HEK293 (cell line): ENCODE measurements around the gene CRIP2.
A peak's percentile ranks its signal among the peaks of the same experiment; 100 is the strongest.

ENCODE experiments used
- CTCF ChIA-PET: fragments of 350-600 bp; formaldehyde crosslinking; extraction: SDS; loops from one replicate; lab custom pipeline; 2021; ENCODE audit warnings: antibody characterized with exemption; lab: Yijun Ruan, JAX
- POLR2A ChIA-PET: fragments of 300-600 bp; formaldehyde crosslinking; extraction: SDS; loops from one replicate; lab custom pipeline; 2020; ENCODE audit warnings: antibody characterized with exemption, inconsistent platforms; lab: Yijun Ruan, JAX
- H3K27ac ChIP-seq: fragments of 200-500 bp; sonication (Bioruptor generic); 2 replicates; pipeline ENCODE4 v1.5.1; 2014; ENCODE audit warnings: low read depth, low read length, control low read depth, inconsistent platforms; ENCODE audit errors: extremely low read depth
- H3K36me3 ChIP-seq, 2 experiments: fragments of 200-500 bp in 1 of 2; sonication (Bioruptor generic) in 1 of 2; 1 replicate in 1 of 2; 2 replicates in 1 of 2; pipeline ENCODE4 v1.5.1; 2014 to 2017; ENCODE audit warnings: inconsistent platforms in 2 of 2, low read length in 2 of 2; ENCODE audit not compliant: control insufficient read depth in 2 of 2, insufficient read depth in 1 of 2
- H3K4me1 ChIP-seq: fragments of 200-500 bp; sonication (Bioruptor generic); 2 replicates; pipeline ENCODE4 v1.5.1; 2014; ENCODE audit warnings: mild to moderate bottlenecking, low read length, inconsistent platforms; ENCODE audit not compliant: control insufficient read depth, insufficient read depth
- H3K4me3 ChIP-seq: 2 replicates; pipeline ENCODE4 v1.5.1; 2011; ENCODE audit warnings: low read depth, mild to moderate bottlenecking, control low read depth, low read length, moderate library complexity
- H3K9me3 ChIP-seq: fragments of 200-500 bp; sonication (Bioruptor generic); 2 replicates; pipeline ENCODE4 v1.5.1; 2014; ENCODE audit warnings: low read depth, low read length, inconsistent platforms; ENCODE audit not compliant: control insufficient read depth, insufficient read depth
- GLI4 ChIP-seq: fragments of 450-650 bp; formaldehyde crosslinking; IDR thresholded peaks from 2 replicates; pipeline ENCODE4 v1.5.1; 2016; ENCODE audit warnings: missing biosample characterization, missing genetic modification characterization
- GLIS1 ChIP-seq: fragments of 450-650 bp; formaldehyde crosslinking; IDR thresholded peaks from 2 replicates; pipeline ENCODE4 v1.5.1; 2016; ENCODE audit warnings: missing biosample characterization, missing genetic modification characterization
- GLIS2 ChIP-seq: fragments of 450-650 bp; formaldehyde crosslinking; IDR thresholded peaks from 2 replicates; pipeline ENCODE4 v1.5.1; 2016; ENCODE audit warnings: missing biosample characterization, missing genetic modification characterization
- KLF16 ChIP-seq: fragments of 450-650 bp; formaldehyde crosslinking; IDR thresholded peaks from 2 replicates; pipeline ENCODE4 v1.5.1; 2017; ENCODE audit warnings: missing biosample characterization, missing genetic modification characterization
- KLF8 ChIP-seq: fragments of 450-650 bp; formaldehyde crosslinking; IDR thresholded peaks from 2 replicates; pipeline ENCODE4 v1.5.1; 2016; ENCODE audit warnings: missing biosample characterization, missing genetic modification characterization
- REPIN1 ChIP-seq: fragments of 450-650 bp; formaldehyde crosslinking; IDR thresholded peaks from 2 replicates; pipeline ENCODE4 v1.5.1; 2017; ENCODE audit warnings: missing biosample characterization, missing genetic modification characterization, low read depth
- SCRT1 ChIP-seq: fragments of 450-650 bp; formaldehyde crosslinking; IDR thresholded peaks from 2 replicates; pipeline ENCODE4 v1.5.1; 2016; ENCODE audit warnings: missing biosample characterization, missing genetic modification characterization, borderline replicate concordance
- SCRT2 ChIP-seq: fragments of 450-650 bp; formaldehyde crosslinking; IDR thresholded peaks from 2 replicates; pipeline ENCODE4 v1.5.1; 2016; ENCODE audit warnings: missing biosample characterization, missing genetic modification characterization
- SP2 ChIP-seq: fragments of 450-650 bp; formaldehyde crosslinking; IDR thresholded peaks from 2 replicates; pipeline ENCODE4 v1.5.1; 2016; ENCODE audit warnings: missing biosample characterization, missing genetic modification characterization
- SP3 ChIP-seq: fragments of 450-650 bp; formaldehyde crosslinking; IDR thresholded peaks from 2 replicates; pipeline ENCODE4 v1.5.1; 2016; ENCODE audit warnings: missing biosample characterization, missing genetic modification characterization
- ZBTB21 ChIP-seq: fragments of 450-650 bp; formaldehyde crosslinking; IDR thresholded peaks from 2 replicates; pipeline ENCODE4 v1.5.1; 2017; ENCODE audit warnings: missing biosample characterization, missing genetic modification characterization
- ZBTB7A ChIP-seq: fragments of 450-650 bp; formaldehyde crosslinking; IDR thresholded peaks from 2 replicates; pipeline ENCODE4 v1.5.1; 2016; ENCODE audit warnings: low read depth, missing biosample characterization, missing genetic modification characterization
- ZBTB8A ChIP-seq: fragments of 450-650 bp; formaldehyde crosslinking; IDR thresholded peaks from 2 replicates; pipeline ENCODE4 v1.5.1; 2016; ENCODE audit warnings: missing biosample characterization, missing genetic modification characterization
- ZEB2 ChIP-seq: fragments of 450-650 bp; formaldehyde crosslinking; IDR thresholded peaks from 2 replicates; pipeline ENCODE4 v1.5.1; 2016; ENCODE audit warnings: missing biosample characterization, missing genetic modification characterization
- ZIC2 ChIP-seq: fragments of 450-650 bp; formaldehyde crosslinking; IDR thresholded peaks from 2 replicates; pipeline ENCODE4 v1.5.1; 2016; ENCODE audit warnings: missing biosample characterization, missing genetic modification characterization
- ZNF211 ChIP-seq: fragments of 450-650 bp; formaldehyde crosslinking; IDR thresholded peaks from 2 replicates; pipeline ENCODE4 v1.5.1; 2016; ENCODE audit warnings: low read depth, missing biosample characterization, missing genetic modification characterization
- ZNF324 ChIP-seq: fragments of 450-650 bp; formaldehyde crosslinking; IDR thresholded peaks from 2 replicates; pipeline ENCODE4 v1.5.1; 2016; ENCODE audit warnings: missing biosample characterization, missing genetic modification characterization
- ZNF341 ChIP-seq: fragments of 450-650 bp; formaldehyde crosslinking; IDR thresholded peaks from 2 replicates; pipeline ENCODE4; 2016; ENCODE audit warnings: low read depth, missing biosample characterization, missing genetic modification characterization
- ZNF394 ChIP-seq: fragments of 450-650 bp; formaldehyde crosslinking; IDR thresholded peaks from 2 replicates; pipeline ENCODE4 v1.5.1; 2016; ENCODE audit warnings: missing biosample characterization, missing genetic modification characterization, mild to moderate bottlenecking, moderate library complexity, borderline replicate concordance
- ZNF473 ChIP-seq: fragments of 450-650 bp; formaldehyde crosslinking; IDR thresholded peaks from 2 replicates; pipeline ENCODE4 v1.5.1; 2017; ENCODE audit warnings: missing biosample characterization, missing genetic modification characterization
- ZNF558 ChIP-seq: fragments of 450-650 bp; formaldehyde crosslinking; IDR thresholded peaks from 2 replicates; pipeline ENCODE4 v1.5.1; 2016; ENCODE audit warnings: missing biosample characterization, missing genetic modification characterization
- ZNF600 ChIP-seq: fragments of 450-650 bp; formaldehyde crosslinking; IDR thresholded peaks from 2 replicates; pipeline ENCODE4 v1.5.1; 2016; ENCODE audit warnings: missing biosample characterization, missing genetic modification characterization
- ZNF639 ChIP-seq: fragments of 450-650 bp; formaldehyde crosslinking; IDR thresholded peaks from 2 replicates; pipeline ENCODE4 v1.5.1; 2016; ENCODE audit warnings: missing biosample characterization, missing genetic modification characterization
- ZNF658 ChIP-seq: fragments of 450-650 bp; formaldehyde crosslinking; IDR thresholded peaks from 2 replicates; pipeline ENCODE4; 2016; ENCODE audit warnings: missing biosample characterization, missing genetic modification characterization
- ZNF677 ChIP-seq: fragments of 450-650 bp; IDR thresholded peaks from 2 replicates; pipeline ENCODE4 v1.5.0; 2018; ENCODE audit warnings: missing biosample characterization, mild to moderate bottlenecking, missing genetic modification characterization, moderate library complexity
- ZNF830 ChIP-seq: fragments of 450-650 bp; IDR thresholded peaks from 2 replicates; pipeline ENCODE4 v1.5.0; 2018; ENCODE audit warnings: missing biosample characterization, missing genetic modification characterization, low read depth, mild to moderate bottlenecking, moderate library complexity
- ZNF843 ChIP-seq: fragments of 450-650 bp; formaldehyde crosslinking; IDR thresholded peaks from 2 replicates; pipeline ENCODE4 v1.5.1; 2016; ENCODE audit warnings: missing biosample characterization, missing genetic modification characterization
- ZSCAN23 ChIP-seq: fragments of 450-650 bp; formaldehyde crosslinking; IDR thresholded peaks from 2 replicates; pipeline ENCODE4 v1.5.1; 2016; ENCODE audit warnings: missing biosample characterization, missing genetic modification characterization
- ZSCAN30 ChIP-seq: fragments of 450-650 bp; IDR thresholded peaks from 2 replicates; pipeline ENCODE4 v1.5.1; 2018; ENCODE audit warnings: missing biosample characterization, mild to moderate bottlenecking, missing genetic modification characterization, moderate library complexity
- ZXDB ChIP-seq: fragments of 450-650 bp; formaldehyde crosslinking; IDR thresholded peaks from 2 replicates; pipeline ENCODE4 v1.5.1; 2016; ENCODE audit warnings: missing biosample characterization, missing genetic modification characterization
- TF ChIP-seq, protein P1 (sequence below): fragments of 450-650 bp; formaldehyde crosslinking; IDR thresholded peaks from 2 replicates; pipeline ENCODE4 v1.5.1; 2016; ENCODE audit warnings: missing biosample characterization, missing genetic modification characterization
- TF ChIP-seq, protein P2 (sequence below): fragments of 450-650 bp; formaldehyde crosslinking; IDR thresholded peaks from 2 replicates; pipeline ENCODE4 v1.5.1; 2016; ENCODE audit warnings: missing biosample characterization, missing genetic modification characterization

The CRIP2 gene

DNA sequence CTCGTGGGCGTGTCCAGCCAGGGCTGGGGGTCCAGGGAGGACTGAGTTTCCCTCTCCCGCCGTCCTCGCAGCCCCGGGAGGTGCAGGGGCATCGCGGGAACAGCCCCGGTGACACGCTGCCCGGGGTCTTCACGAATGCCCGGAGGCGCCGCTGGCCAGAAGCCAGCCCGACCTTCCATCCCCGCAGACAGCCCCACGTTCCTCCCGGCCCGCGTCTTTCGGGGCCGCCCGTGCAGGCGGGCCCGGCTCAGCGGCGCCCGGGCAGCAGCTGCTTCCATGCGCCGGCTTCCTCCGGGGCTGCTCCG lies 15.6 kb downstream of the CRIP2 start (continued):
- TF ChIP-seq ZNF211 (tag by site-specific recombination) (no peak), SCRT2 (tag by site-specific recombination) (no peak), ZNF473 (no peak), SCRT1 (no peak), KLF8 (no peak)
- TF ChIP-seq, all 188 proteins: peak for 8

- H3K27ac ChIP-seq: peak within 1 kb of the TSS; percentile 95
- CTCF ChIA-PET: interaction anchor here (0.6 to 5.0 kb wide), 16 partner anchors 9 to 401 kb away, joined by 3 to 83 read pairs (median 5); no protein-coding TSS in a partner anchor
- TF ChIP-seq ZSCAN30 (tag by site-specific recombination): peak; percentile 85
- TF ChIP-seq ZNF558 (tag by site-specific recombination): no peak
- peak; percentile 72 for TF ChIP-seq ZEB2
- 0 out of 2 replicates have a peak, but pooled peaks have one; percentile 45 for TF ChIP-seq ZBTB21 (tag by site-specific recombination)
- TF ChIP-seq ZNF677 (tag by site-specific recombination): 0 out of 2 replicates have a peak, but pooled peaks have one; percentile 58
- TF ChIP-seq ZNF639 (tag by site-specific recombination): peak; percentile 81
- TF ChIP-seq, protein P1, sequence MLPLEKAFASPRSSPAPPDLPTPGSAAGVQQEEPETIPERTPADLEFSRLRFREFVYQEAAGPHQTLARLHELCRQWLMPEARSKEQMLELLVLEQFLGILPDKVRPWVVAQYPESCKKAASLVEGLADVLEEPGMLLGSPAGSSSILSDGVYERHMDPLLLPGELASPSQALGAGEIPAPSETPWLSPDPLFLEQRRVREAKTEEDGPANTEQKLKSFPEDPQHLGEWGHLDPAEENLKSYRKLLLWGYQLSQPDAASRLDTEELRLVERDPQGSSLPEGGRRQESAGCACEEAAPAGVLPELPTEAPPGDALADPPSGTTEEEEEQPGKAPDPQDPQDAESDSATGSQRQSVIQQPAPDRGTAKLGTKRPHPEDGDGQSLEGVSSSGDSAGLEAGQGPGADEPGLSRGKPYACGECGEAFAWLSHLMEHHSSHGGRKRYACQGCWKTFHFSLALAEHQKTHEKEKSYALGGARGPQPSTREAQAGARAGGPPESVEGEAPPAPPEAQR: no peak
- TF ChIP-seq ZNF830 (tag by site-specific recombination): no peak
- peak; percentile 90 for TF ChIP-seq SP3 (tag by site-specific recombination)
- no peak for TF ChIP-seq REPIN1 (tag by site-specific recombination)
- TF ChIP-seq SP2 (tag by site-specific recombination): peak; percentile 97
- TF ChIP-seq ZXDB (tag by site-specific recombination): peak; percentile 98
- TF ChIP-seq ZIC2 (tag by site-specific recombination): peak; percentile 62
- peak; percentile 97 for TF ChIP-seq ZBTB8A (tag by site-specific recombination)
- peak; percentile 95 for TF ChIP-seq GLIS1
- peak; percentile 79 for TF ChIP-seq ZNF600 (tag by site-specific recombination)
- TF ChIP-seq ZNF394 (tag by site-specific recombination): no peak
- peak; percentile 99 for TF ChIP-seq KLF8
- TF ChIP-seq ZNF341 (tag by site-specific recombination): peak; percentile 43; the same call in 1 of the 2 replicates
- no peak for TF ChIP-seq ZSCAN23
- TF ChIP-seq ZNF324 (tag by site-specific recombination): 0 out of 2 replicates have a peak, but pooled peaks have one; percentile 72
- peak; percentile 17; the same call in 1 of the 2 replicates for TF ChIP-seq SCRT1
- TF ChIP-seq ZNF843 (tag by site-specific recombination): peak; percentile 66
- TF ChIP-seq, protein P2, sequence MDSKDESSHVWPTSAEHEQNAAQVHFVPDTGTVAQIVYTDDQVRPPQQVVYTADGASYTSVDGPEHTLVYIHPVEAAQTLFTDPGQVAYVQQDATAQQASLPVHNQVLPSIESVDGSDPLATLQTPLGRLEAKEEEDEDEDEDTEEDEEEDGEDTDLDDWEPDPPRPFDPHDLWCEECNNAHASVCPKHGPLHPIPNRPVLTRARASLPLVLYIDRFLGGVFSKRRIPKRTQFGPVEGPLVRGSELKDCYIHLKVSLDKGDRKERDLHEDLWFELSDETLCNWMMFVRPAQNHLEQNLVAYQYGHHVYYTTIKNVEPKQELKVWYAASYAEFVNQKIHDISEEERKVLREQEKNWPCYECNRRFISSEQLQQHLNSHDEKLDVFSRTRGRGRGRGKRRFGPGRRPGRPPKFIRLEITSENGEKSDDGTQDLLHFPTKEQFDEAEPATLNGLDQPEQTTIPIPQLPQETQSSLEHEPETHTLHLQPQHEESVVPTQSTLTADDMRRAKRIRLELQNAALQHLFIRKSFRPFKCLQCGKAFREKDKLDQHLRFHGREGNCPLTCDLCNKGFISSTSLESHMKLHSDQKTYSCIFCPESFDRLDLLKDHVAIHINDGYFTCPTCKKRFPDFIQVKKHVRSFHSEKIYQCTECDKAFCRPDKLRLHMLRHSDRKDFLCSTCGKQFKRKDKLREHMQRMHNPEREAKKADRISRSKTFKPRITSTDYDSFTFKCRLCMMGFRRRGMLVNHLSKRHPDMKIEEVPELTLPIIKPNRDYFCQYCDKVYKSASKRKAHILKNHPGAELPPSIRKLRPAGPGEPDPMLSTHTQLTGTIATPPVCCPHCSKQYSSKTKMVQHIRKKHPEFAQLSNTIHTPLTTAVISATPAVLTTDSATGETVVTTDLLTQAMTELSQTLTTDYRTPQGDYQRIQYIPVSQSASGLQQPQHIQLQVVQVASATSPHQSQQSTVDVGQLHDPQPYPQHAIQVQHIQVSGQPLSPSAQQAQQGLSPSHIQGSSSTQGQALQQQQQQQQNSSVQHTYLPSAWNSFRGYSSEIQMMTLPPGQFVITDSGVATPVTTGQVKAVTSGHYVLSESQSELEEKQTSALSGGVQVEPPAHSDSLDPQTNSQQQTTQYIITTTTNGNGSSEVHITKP (tag by site-specific recombination): peak; percentile 73
- no peak for TF ChIP-seq ZBTB7A (tag by site-specific recombination)
- TF ChIP-seq KLF16 (tag by site-specific recombination): peak; percentile 94
- TF ChIP-seq ZNF658 (tag by site-specific recombination): no peak
- TF ChIP-seq GLI4 (tag by site-specific recombination): no peak
- TF ChIP-seq GLIS2: peak; percentile 80
These were observed 16.1 kb downstream of the CRIP2 start, which contains the start of gene TEDC1 for GRCh38 chr14:105490572-105491365. TSS of gene TEDC1 (plus strand) at chr14:105491246. CDS start at chr14:105491376, 130 bp downstream.

More at GRCh38 chr14:105490572-105491365, 16.1 kb downstream of the CRIP2 start, which contains the start of gene TEDC1:
- H3K36me3 ChIP-seq: peaks cover 0 to 18% of the 10 kb centered on the region in 2 experiments; a peak in 1 of 3 replicates
- H3K9me3 ChIP-seq: no peaks in the 10 kb centered on the region
- H3K4me3 ChIP-seq: peak within 1 kb of the TSS; percentile 81
- peaks cover 5% of the 10 kb centered on the region for H3K4me1 ChIP-seq
- POLR2A ChIA-PET: interaction anchor here (1.2 to 2.1 kb wide), 6 partner anchors 10 to 176 kb away, joined by 3 to 19 read pairs (median 6); partner anchors contain the start of gene PACS2
